HG03159 (cell line): ENCODE data around the gene PRXL2B.

Source experiments
- ATAC-seq: cut with Tn5 transposase; IDR thresholded peaks from one replicate; pipeline ENCODE4 v1.9.1; 2021; ENCODE audit warnings: mild to moderate bottlenecking, moderate library complexity; ENCODE audit not compliant: unreplicated experiment

The PRXL2B gene

GRCh38 chr1:2584686-2585317 is 1.8 kb upstream of the PRXL2B start:
- ATAC-seq = no peak

- peak; percentile 38 for ATAC-seq
These were observed 1.1 kb upstream of the PRXL2B start for GRCh38 chr1:2585318-2586092.

GRCh38 chr1:2587071-2587859 is 688 bp downstream of the PRXL2B start:
- peak; percentile 4 for ATAC-seq

GRCh38 chr1:2587860-2588571 is 1.4 kb downstream of the PRXL2B start:
- no peak for ATAC-seq

GRCh38 chr1:2588661-2589430 is 2.3 kb downstream of the PRXL2B start:
- ATAC-seq = no peak

- ATAC-seq = no peak
These were observed 3.1 kb downstream of the PRXL2B start for GRCh38 chr1:2589431-2590232.

GRCh38 chr1:2590233-2591141 is 3.9 kb downstream of the PRXL2B start:
- ATAC-seq = no peak

- ATAC-seq = no peak
These were observed 4.6 kb downstream of the PRXL2B start for GRCh38 chr1:2591233-2591580.

GRCh38 chr1:2591581-2592261 is 5.1 kb downstream of the PRXL2B start:
- ATAC-seq = no peak

- no peak for ATAC-seq
These were observed 6.1 kb downstream of the PRXL2B start for GRCh38 chr1:2592672-2593071.

GRCh38 chr1:2593251-2593878 is 6.8 kb downstream of the PRXL2B start:
- no peak for ATAC-seq

GRCh38 chr1:2594001-2594640 is 7.5 kb downstream of the PRXL2B start:
- ATAC-seq = no peak

GRCh38 chr1:2594641-2595131 is 8.1 kb downstream of the PRXL2B start:
- ATAC-seq = no peak

- no peak for ATAC-seq
These were observed 8.8 kb downstream of the PRXL2B start for GRCh38 chr1:2595261-2595811.

GRCh38 chr1:2595812-2596529 is 9.4 kb downstream of the PRXL2B start:
- ATAC-seq = no peak
